ENCODE results near the gene ZDHHC14.

DNA sequence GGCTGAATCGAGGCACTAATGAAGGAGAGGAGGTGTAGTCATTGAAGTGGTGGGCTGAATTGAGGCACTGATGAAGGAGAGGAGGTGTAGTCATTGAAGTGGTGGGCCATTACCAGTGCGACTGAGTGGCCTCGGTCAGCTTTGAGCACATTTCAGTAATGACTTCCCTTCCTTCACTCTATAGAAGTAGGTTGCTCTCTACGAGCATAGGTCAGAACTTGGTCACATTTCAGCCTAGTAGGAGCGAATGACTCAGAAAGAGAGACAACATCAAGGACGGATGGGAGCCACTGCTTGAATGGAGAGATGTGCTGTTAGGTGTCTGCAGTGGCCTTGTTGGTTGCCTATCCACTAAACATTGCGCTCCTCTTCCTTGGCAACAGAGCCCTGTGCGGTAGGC, 39.5 kb downstream of the ZDHHC14 start:
- TF ChIP-seq TEAD4 (IDR thresholded peaks at IDR 0.05) (no peak), MAX (IDR thresholded peaks at IDR 0.05) (no peak), CREB1 (IDR thresholded peaks at IDR 0.05; ENCODE audit: low read depth) (no peak), TAF1 (IDR thresholded peaks at IDR 0.05; ENCODE audit: low read depth) (no peak), EP300 (IDR thresholded peaks at IDR 0.05; ENCODE audit: borderline replicate concordance) (no peak), NFIC (IDR thresholded peaks at IDR 0.05) (no peak), CEBPB (IDR thresholded peaks at IDR 0.05) (no peak), YY1 (IDR thresholded peaks at IDR 0.05; ENCODE audit: low read depth) (no peak), RAD21 (IDR thresholded peaks at IDR 0.05; ENCODE audit: low read depth) (no peak), EGR1 (IDR thresholded peaks at IDR 0.05) (no peak), FOXM1 (IDR thresholded peaks at IDR 0.05; ENCODE audit: borderline replicate concordance, low read depth) (no peak)
- TF ChIP-seq, protein P1, sequence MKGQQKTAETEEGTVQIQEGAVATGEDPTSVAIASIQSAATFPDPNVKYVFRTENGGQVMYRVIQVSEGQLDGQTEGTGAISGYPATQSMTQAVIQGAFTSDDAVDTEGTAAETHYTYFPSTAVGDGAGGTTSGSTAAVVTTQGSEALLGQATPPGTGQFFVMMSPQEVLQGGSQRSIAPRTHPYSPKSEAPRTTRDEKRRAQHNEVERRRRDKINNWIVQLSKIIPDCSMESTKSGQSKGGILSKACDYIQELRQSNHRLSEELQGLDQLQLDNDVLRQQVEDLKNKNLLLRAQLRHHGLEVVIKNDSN (IDR thresholded peaks at IDR 0.05) = no peak
